K562 (cell line): ENCODE results near the gene RNF2. TPM values are rescaled to one million over a fixed set of nuclear protein-coding genes. Genes with fewer than 3 reads are reported as not detected.
A peak's percentile ranks its signal among the peaks of the same experiment; 100 is the strongest.

Source experiments
- BACH1 ChIP-seq: fragments of 200-800 bp; sonication (Bioruptor generic); IDR thresholded peaks from 2 replicates; pipeline ENCODE4 v1.6.1; 2016; ENCODE audit warnings: missing genetic modification characterization, missing compliant biosample characterization
- CBX1 ChIP-seq: sonication (generic); IDR thresholded peaks from 2 replicates; pipeline ENCODE4 v1.6.1; 2016; ENCODE audit warnings: antibody characterized with exemption, low read depth, mild to moderate bottlenecking
- CUX1 ChIP-seq: fragments of 200-800 bp; sonication (Bioruptor generic); IDR thresholded peaks from 2 replicates; pipeline ENCODE4 v1.6.1; 2016; ENCODE audit warnings: missing genetic modification characterization, missing compliant biosample characterization
- HDAC6 ChIP-seq: IDR thresholded peaks from 2 replicates; pipeline ENCODE4 v1.6.1; 2012; ENCODE audit warnings: low read depth, mild to moderate bottlenecking, control low read depth, inconsistent platforms, low read length, moderate library complexity
- HMGN3 ChIP-seq: IDR thresholded peaks from 2 replicates; pipeline ENCODE4 v1.6.1; 2011; ENCODE audit warnings: borderline replicate concordance, low read depth, mild to moderate bottlenecking, mixed read lengths, low read length; ENCODE audit not compliant: insufficient read length; ENCODE audit errors: extremely low read depth
- KDM2B ChIP-seq: fragments of 250-450 bp; sonication (Bioruptor Pico); IDR thresholded peaks from 2 replicates; pipeline ENCODE4 v1.8.0; 2021; ENCODE audit warnings: mild to moderate bottlenecking, moderate library complexity
- MAZ ChIP-seq, 2 experiments: fragments of 450-650 bp in 1 of 2; sonication (generic) in 1 of 2; formaldehyde crosslinking; IDR thresholded peaks in 1 of 2; conservative IDR thresholded peaks in 1 of 2; 2 replicates each; pipeline versions ENCODE4 v1.4.0 to v1.5.0; 2020; ENCODE audit warnings: mild to moderate bottlenecking in 1 of 2, missing genetic modification reagents in 1 of 2
- MCM2 ChIP-seq: fragments of 450-650 bp; IDR thresholded peaks from 2 replicates; pipeline ENCODE4 v1.6.1; 2017; ENCODE audit warnings: low read depth, mild to moderate bottlenecking
- MCM5 ChIP-seq: fragments of 450-650 bp; IDR thresholded peaks from 2 replicates; pipeline ENCODE4 v1.6.1; 2016; ENCODE audit warnings: low read depth
- RCOR1 ChIP-seq, 2 experiments: IDR thresholded peaks; 2 replicates each; pipeline ENCODE4 v1.6.1; 2012; ENCODE audit warnings: low read depth in 2 of 2, low read length in 2 of 2, borderline replicate concordance in 1 of 2, improper control_type of control experiment in 1 of 2
- SMAD4 ChIP-seq: fragments of 250-450 bp; sonication (Bioruptor Pico); conservative IDR thresholded peaks from 2 replicates; pipeline ENCODE4 v1.8.0; 2021; ENCODE audit warnings: inconsistent platforms, mild to moderate bottlenecking, moderate library complexity
- SMARCB1 ChIP-seq: IDR thresholded peaks from 2 replicates; pipeline ENCODE4 v1.6.1; 2011; ENCODE audit warnings: improper control_type of control experiment, low read depth; ENCODE audit not compliant: insufficient read length
- U2AF2 ChIP-seq: fragments of 200-400 bp; formaldehyde crosslinking; optimal IDR thresholded peaks from 2 replicates; pipeline ENCODE3; 2017; ENCODE audit warnings: low read depth, mild to moderate bottlenecking, low read length
- ZBED1 ChIP-seq: IDR thresholded peaks from 2 replicates; pipeline ENCODE4 v1.6.1; 2014
- ZBTB5 ChIP-seq: fragments of 450-650 bp; IDR thresholded peaks from 2 replicates; pipeline ENCODE4 v1.6.1; 2017; ENCODE audit warnings: antibody characterized with exemption
- ZNF277 ChIP-seq: fragments of 250-450 bp; sonication (Bioruptor Pico); IDR thresholded peaks from 2 replicates; pipeline ENCODE4 v1.8.0; 2022; ENCODE audit warnings: inconsistent platforms, mild to moderate bottlenecking, moderate library complexity, borderline replicate concordance
- ZNF668 ChIP-seq: fragments of 250-450 bp; sonication (Bioruptor Pico); IDR thresholded peaks from 2 replicates; pipeline ENCODE4 v1.8.0; 2022; ENCODE audit warnings: mild to moderate bottlenecking, inconsistent platforms
- ZSCAN29 ChIP-seq: fragments of 450-650 bp; IDR thresholded peaks from 2 replicates; pipeline ENCODE4 v1.6.1; 2017
- polyA plus RNA-seq, 8 experiments: library from polyadenylated mRNA; depleted of rRNA in 4 of 8; stranded (reverse) in 5 of 8; unstranded in 3 of 8; fragments of >200 nt; fragmentation: Nextera tagmentation in 2 of 8; fragmentation: Illumina TruSeq in 1 of 8; extraction: Ambion mirVana in 2 of 8; extraction: Trizol in 1 of 8; gene quantifications; 2 replicates each; pipeline versions ENCODE4 v1.2.1 to v1.2.3, GENCODE V29; 2011 to 2014; ENCODE audit warnings: inconsistent platforms in 1 of 8, missing spikeins in 1 of 8
- total RNA-seq, 7 experiments: library from RNA; depleted of rRNA in 6 of 7; stranded (reverse); fragments of >200 nt in 6 of 7; fragmentation: Illumina TruSeq in 2 of 7; extraction: Trizol in 2 of 7; gene quantifications; 2 replicates each; pipeline versions ENCODE4 v1.2.1 to v1.2.3, GENCODE V29; 2011 to 2021; ENCODE audit warnings: low replicate concordance in 1 of 7

RNF2 gene
- total and polyA plus RNA-seq, 9 of the 15 experiments (the other 6 are each of a cell fraction or from before 2014, with no cell fraction given): 7.1 to 66.5 (median 32.9) TPM

- TF ChIP-seq CUX1 (CRISPR knock-in tag) (no peak), MCM5 (no peak), MCM2 (no peak), ZBED1 (0 out of 2 replicates have a peak, but pooled peaks have one; percentile 24), BACH1 (tag) (no peak), HDAC6 (no peak), ZBTB5 (no peak), ZNF668 (CRISPR knock-in tag) (no peak), SMAD4 (peak; percentile 54), ZSCAN29 (no peak), RCOR1 (IDR thresholded peaks at IDR 0.05; ENCODE audit: borderline replicate concordance in 1 of 2, low read depth in 2 of 2, low read length in 2 of 2) (peak in 1 of 2 experiments; percentile 1; a peak in 1 of 4 replicates), CBX1 (no peak), MAZ (CRISPR knock-in tag; conservative IDR thresholded peaks at IDR 0.05 in 1 of 2, IDR thresholded peaks at IDR 0.05 in 1 of 2) (peak in 1 of 2 experiments; percentile 93; a peak in 2 of 4 replicates), U2AF2 (no peak), KDM2B (CRISPR knock-in tag) (no peak; the same call in 1 of the 2 replicates), SMARCB1 (no peak), ZNF277 (no peak), HMGN3 (peak; percentile 13)
Observed at GRCh38 chr1:185044981-185045813, at the start of gene RNF2 (continued).
